Mucosa of descending colon (tissue), 3 donors: ENCODE measurements around the gene MRPS14. TPM values are rescaled to one million over a fixed set of nuclear protein-coding genes. Genes with fewer than 3 reads are reported as not detected.
A peak's percentile ranks its signal among the peaks of the same experiment; 100 is the strongest.

Experiments used
- ATAC-seq: fragments of 200-7000 bp; cut with Tn5 transposase; one replicate; pipeline ENCODE4 v1.9.1; 2020; ENCODE audit warnings: mild to moderate bottlenecking, moderate library complexity
- DNase-seq, 3 donors: peaks; one replicate each; pipeline ENCODE4 v3.0.0-alpha.2; 2020
- H3K36me3 ChIP-seq: fragments of 200-600 bp; one replicate; pipeline ENCODE4 v1.8.0; 2021; ENCODE audit warnings: low read depth, mild to moderate bottlenecking
- H3K4me1 ChIP-seq: fragments of 200-600 bp; one replicate; pipeline ENCODE4 v1.8.0; 2021; ENCODE audit warnings: low read depth, mild to moderate bottlenecking
- H3K4me3 ChIP-seq: fragments of 200-600 bp; one replicate; pipeline ENCODE4 v1.8.0; 2021; ENCODE audit warnings: mild to moderate bottlenecking
- H3K9me3 ChIP-seq: fragments of 200-600 bp; one replicate; pipeline ENCODE4 v1.8.0; 2021; ENCODE audit warnings: mild to moderate bottlenecking
- CTCF ChIP-seq: fragments of 200-600 bp; IDR thresholded peaks from one replicate; pipeline ENCODE4 v1.8.0; 2022; ENCODE audit warnings: antibody characterized with exemption, mild to moderate bottlenecking
- intact Hi-C, 2 donors: fragments of 100-400 bp; cut with DNase I in 1 of 2; cut with micrococcal nuclease in 1 of 2; formaldehyde crosslinking; loops; one replicate each; pipeline versions ENCODE4 v1.11.0 to v1.11.1; 2022; cut with DNase I, micrococcal nuclease
- total RNA-seq, 3 donors: library from RNA; stranded (reverse); fragmentation: NEBNext Ultra II Directional in 2 of 3; extraction: Animal tissue kit (Norgen Biotek cat#: 25700) in 2 of 3; gene quantifications; one replicate each; pipeline versions ENCODE4 v1.2.1 to v1.2.4, GENCODE V29; 2021 to 2023
- donor health status: DM: no; HTN: no; CAD: no; lungs with moderate emphysema.
- donor health status: DM: no; HTN: no; CAD: no.
- donor health status: DM: no; HTN: yes; CAD: no.

The MRPS14 gene
- total RNA-seq, 3 donors from 2014 or later, result 24.0 to 29.5 (median 26.2) TPM

DNA sequence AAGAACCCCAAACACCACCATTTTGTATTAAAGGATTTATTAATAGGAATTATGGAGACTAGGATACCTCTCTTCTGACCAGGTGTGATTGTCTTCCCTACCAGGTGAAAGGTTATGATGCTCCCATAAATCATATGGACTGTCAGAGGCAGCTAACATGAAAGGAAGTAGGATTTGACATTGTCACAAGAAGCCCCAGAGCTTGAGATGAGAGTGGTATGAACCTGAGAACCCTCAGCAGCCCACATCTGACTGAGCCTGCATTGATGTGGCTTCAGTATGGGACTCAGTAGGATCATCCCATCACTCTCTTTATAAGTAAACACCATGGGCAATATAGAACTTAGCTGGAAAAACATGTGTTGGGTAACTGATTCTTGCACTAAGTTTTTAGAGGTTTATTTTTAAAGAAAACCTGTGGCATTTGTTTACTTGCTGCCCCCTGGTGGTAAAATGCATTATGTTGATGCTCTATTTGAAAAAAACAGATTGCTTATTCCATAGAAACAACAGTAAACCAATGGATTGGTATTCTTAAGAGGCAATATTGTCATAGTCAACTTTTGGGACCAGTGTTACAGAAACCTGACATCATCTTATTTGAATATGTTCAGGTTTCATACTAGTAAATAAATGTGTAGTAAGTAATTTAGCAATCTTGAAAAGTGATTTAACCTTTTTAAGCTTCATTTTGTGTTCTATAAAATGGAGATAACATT lies 40.1 kb downstream of the MRPS14 start:
- peak in 1 of 3 donors; percentile 81 for DNase-seq
- peak; percentile 22 for TF ChIP-seq CTCF
- H3K4me3 ChIP-seq, result no peak overlapping the region
- intact Hi-C loops, result no loop called here
- no peaks in the 10 kb centered on the region for H3K9me3 ChIP-seq
- H3K4me1 ChIP-seq, result no peaks in the 10 kb centered on the region
- no peak for ATAC-seq
- no peaks in the 10 kb centered on the region for H3K36me3 ChIP-seq

DNA sequence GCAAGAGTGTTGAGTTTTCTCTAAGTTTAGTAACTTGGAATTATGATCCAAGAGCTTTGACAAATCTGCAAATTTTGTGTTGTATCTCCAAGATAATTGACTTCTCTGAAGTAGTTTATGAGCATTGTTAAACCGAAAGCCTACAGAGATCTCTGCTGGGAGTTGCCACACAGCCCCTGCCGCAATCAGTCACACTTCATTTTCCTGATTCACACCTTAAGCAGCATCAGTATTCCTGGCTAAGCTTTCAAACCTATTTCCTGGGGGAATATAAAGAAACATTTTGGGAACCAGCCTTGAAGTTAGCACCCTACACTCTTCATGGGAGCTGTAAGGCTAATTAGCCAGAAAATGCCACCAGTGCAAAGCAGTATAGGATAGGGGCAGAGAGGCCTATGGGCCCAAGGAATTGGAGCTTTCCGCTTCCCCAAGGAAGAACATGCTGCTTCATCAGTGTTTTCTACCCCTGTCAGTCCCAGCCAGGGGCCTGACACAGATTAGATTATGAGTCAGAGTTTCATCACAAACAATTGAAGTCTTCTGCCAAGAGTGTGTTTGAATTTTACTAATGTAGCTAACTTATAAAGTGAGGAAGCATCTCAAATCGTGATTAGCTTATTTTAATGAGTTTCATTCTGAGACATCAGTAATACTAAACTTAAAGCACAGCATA lies 46.7 kb downstream of the MRPS14 start:
- no peak for TF ChIP-seq CTCF
- H3K36me3 ChIP-seq, result no peaks in the 10 kb centered on the region
- no peak for DNase-seq
- ATAC-seq, result peak; percentile 13
- intact Hi-C loops, result no loop called here
- no peaks in the 10 kb centered on the region for H3K4me1 ChIP-seq
- H3K4me3 ChIP-seq, result no peak overlapping the region
- no peaks in the 10 kb centered on the region for H3K9me3 ChIP-seq

- Histone ChIP-seq H3K9me3 (no peaks in the 10 kb centered on the region), H3K4me3 (no peak overlapping the region), H3K4me1 (no peaks in the 10 kb centered on the region), H3K36me3 (no peaks in the 10 kb centered on the region)
- intact Hi-C loops, result no loop called here
- ATAC-seq (no peak), DNase-seq (no peak)
- TF ChIP-seq CTCF, result no peak
Measured at GRCh38 chr1:174975764-174976163, 47.5 kb downstream of the MRPS14 start.

DNA sequence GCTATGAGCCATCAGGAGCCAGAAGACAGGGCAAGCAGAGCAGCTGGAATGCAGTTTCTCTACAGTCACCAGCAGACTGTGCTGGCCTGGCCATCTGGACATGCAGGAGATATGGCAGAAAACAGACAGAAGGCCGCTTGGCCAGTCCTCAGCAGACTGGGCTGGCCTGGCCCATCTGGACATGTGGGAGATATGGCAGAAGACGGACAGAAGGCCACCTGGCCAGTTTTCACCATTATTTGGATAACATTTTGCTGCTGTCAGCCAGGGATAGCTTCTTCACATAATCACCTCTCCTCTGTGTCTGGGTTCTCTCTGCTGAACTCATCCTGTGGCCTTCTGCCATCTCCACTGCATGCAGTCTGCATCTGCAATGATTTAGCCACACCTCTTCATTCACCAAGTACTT lies 48.5 kb downstream of the MRPS14 start:
- Histone ChIP-seq H3K4me1 (no peaks in the 10 kb centered on the region), H3K4me3 (no peak overlapping the region), H3K9me3 (no peaks in the 10 kb centered on the region), H3K36me3 (no peaks in the 10 kb centered on the region)
- DNase-seq (no peak), ATAC-seq (peak; percentile 21)
- intact Hi-C loops, result no loop called here
- no peak for TF ChIP-seq CTCF

GRCh38 chr1:174971902-174972301 lies 51.3 kb downstream of the MRPS14 start:
- TF ChIP-seq CTCF, result no peak
- Histone ChIP-seq H3K4me1 (peaks cover 18% of the 10 kb centered on the region), H3K9me3 (no peaks in the 10 kb centered on the region), H3K36me3 (no peaks in the 10 kb centered on the region), H3K4me3 (no peak overlapping the region)
- DNase-seq, result no peak
- intact Hi-C loops, result no loop called here
- no peak for ATAC-seq
